SK-N-MC (cell line): ENCODE measurements around the gene KRTAP5-8.

ENCODE experiments used
- EZH2 ChIP-seq: fragments of 200-600 bp; sonication (generic); IDR thresholded peaks from one replicate; pipeline ENCODE4 v1.6.1; 2017; ENCODE audit warnings: antibody characterized with exemption
- FOXP2 ChIP-seq: optimal IDR thresholded peaks from 2 replicates; pipeline ENCODE3; 2011; ENCODE audit warnings: mild to moderate bottlenecking, moderate library complexity; ENCODE audit not compliant: insufficient read depth; ENCODE audit errors: extremely low read length, control extremely low read depth
- POLR2AphosphoS5 ChIP-seq: IDR thresholded peaks from 2 replicates; pipeline ENCODE4 v1.6.1; 2012; ENCODE audit warnings: mild to moderate bottlenecking, low read depth, low read length, borderline replicate concordance

DNA sequence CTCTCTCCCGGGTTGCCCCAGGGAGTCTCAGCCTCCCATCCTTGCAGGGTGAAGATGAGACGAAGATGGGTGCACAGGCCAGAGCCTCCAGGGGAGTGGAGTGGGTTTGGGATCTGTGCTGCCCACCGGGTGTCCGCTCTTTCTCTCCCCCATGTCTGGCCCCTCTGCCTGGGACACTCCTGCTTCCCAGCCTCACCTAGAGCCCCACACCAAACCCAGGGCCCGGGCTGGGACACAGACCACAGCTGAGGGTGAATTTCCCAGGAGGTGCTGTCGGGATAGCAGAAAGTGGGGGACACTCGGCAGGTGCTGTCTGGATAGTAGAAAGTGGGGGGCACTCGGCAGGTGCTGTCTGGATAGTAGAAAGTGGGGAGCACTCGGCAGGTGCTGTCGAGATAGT is 35.8 kb upstream of the KRTAP5-8 start:
- TF ChIP-seq POLR2AphosphoS5 (no peak), EZH2 (no peak), FOXP2 (no peak)
